Panc1 (cell line): ENCODE data around the gene DNAH3.

Experiments
- POLR2AphosphoS5 ChIP-seq: IDR thresholded peaks from 2 replicates; pipeline ENCODE4 v1.6.1; 2012; ENCODE audit warnings: mild to moderate bottlenecking, low read depth, low read length, moderate library complexity
- SIN3A ChIP-seq: IDR thresholded peaks from 2 replicates; pipeline ENCODE4 v1.6.1; 2012; ENCODE audit warnings: low read depth, mild to moderate bottlenecking, low read length, moderate library complexity, borderline replicate concordance; ENCODE audit not compliant: insufficient read depth
- TCF7L2 ChIP-seq: IDR thresholded peaks from 2 replicates; pipeline ENCODE4 v1.6.1; 2011; ENCODE audit warnings: mild to moderate bottlenecking, low read depth, low read length, inconsistent platforms
- TF ChIP-seq, protein P1 (sequence below): fragments of 450-650 bp; IDR thresholded peaks from 2 replicates; pipeline ENCODE4 v1.5.1; 2017; ENCODE audit warnings: mild to moderate bottlenecking
- TF ChIP-seq, protein P2 (sequence below), 2 experiments: IDR thresholded peaks; 2 replicates each; pipeline ENCODE4 v1.6.1; 2011 to 2012; ENCODE audit warnings: low read depth in 2 of 2, control low read depth in 1 of 2, low read length in 1 of 2, mild to moderate bottlenecking in 1 of 2, moderate library complexity in 1 of 2; ENCODE audit not compliant: insufficient read depth in 1 of 2

DNA sequence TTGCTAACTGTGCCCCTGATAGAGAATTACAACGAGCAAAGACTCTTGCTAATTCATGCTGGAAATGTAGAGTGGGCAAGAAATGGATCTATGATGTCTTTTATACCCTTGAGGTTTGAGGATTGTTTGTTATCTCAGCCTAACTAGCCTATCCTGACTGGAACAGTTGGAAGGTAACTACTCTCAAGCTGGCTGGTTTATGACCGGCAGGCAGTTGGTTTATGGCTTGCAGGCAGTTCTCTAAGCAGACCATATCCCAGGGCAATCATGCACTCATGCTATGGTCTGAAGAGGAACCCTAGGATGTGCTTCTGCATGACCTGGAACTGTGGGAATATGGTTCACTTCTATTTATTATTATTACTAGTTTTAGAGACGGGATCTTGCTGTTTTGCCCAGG lies 201.0 kb downstream of the DNAH3 start:
- TF ChIP-seq, protein P1, sequence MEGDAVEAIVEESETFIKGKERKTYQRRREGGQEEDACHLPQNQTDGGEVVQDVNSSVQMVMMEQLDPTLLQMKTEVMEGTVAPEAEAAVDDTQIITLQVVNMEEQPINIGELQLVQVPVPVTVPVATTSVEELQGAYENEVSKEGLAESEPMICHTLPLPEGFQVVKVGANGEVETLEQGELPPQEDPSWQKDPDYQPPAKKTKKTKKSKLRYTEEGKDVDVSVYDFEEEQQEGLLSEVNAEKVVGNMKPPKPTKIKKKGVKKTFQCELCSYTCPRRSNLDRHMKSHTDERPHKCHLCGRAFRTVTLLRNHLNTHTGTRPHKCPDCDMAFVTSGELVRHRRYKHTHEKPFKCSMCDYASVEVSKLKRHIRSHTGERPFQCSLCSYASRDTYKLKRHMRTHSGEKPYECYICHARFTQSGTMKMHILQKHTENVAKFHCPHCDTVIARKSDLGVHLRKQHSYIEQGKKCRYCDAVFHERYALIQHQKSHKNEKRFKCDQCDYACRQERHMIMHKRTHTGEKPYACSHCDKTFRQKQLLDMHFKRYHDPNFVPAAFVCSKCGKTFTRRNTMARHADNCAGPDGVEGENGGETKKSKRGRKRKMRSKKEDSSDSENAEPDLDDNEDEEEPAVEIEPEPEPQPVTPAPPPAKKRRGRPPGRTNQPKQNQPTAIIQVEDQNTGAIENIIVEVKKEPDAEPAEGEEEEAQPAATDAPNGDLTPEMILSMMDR, result no peak
- TF ChIP-seq, protein P2, sequence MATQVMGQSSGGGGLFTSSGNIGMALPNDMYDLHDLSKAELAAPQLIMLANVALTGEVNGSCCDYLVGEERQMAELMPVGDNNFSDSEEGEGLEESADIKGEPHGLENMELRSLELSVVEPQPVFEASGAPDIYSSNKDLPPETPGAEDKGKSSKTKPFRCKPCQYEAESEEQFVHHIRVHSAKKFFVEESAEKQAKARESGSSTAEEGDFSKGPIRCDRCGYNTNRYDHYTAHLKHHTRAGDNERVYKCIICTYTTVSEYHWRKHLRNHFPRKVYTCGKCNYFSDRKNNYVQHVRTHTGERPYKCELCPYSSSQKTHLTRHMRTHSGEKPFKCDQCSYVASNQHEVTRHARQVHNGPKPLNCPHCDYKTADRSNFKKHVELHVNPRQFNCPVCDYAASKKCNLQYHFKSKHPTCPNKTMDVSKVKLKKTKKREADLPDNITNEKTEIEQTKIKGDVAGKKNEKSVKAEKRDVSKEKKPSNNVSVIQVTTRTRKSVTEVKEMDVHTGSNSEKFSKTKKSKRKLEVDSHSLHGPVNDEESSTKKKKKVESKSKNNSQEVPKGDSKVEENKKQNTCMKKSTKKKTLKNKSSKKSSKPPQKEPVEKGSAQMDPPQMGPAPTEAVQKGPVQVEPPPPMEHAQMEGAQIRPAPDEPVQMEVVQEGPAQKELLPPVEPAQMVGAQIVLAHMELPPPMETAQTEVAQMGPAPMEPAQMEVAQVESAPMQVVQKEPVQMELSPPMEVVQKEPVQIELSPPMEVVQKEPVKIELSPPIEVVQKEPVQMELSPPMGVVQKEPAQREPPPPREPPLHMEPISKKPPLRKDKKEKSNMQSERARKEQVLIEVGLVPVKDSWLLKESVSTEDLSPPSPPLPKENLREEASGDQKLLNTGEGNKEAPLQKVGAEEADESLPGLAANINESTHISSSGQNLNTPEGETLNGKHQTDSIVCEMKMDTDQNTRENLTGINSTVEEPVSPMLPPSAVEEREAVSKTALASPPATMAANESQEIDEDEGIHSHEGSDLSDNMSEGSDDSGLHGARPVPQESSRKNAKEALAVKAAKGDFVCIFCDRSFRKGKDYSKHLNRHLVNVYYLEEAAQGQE (IDR thresholded peaks at IDR 0.05; ENCODE audit: insufficient read depth in 1 of 2, low read depth in 2 of 2, low read length in 1 of 2), result no peak
- TF ChIP-seq TCF7L2, result no peak
- no peak for TF ChIP-seq POLR2AphosphoS5
- TF ChIP-seq SIN3A, result no peak
